Glutamatergic neuron (in vitro differentiated cells): Measurements from ENCODE around the gene TRAK1. TPM values are rescaled to one million over a fixed set of nuclear protein-coding genes. Genes with fewer than 3 reads are reported as not detected.

Experiments used
- DNase-seq: peaks from one replicate; pipeline ENCODE4 v3.0.0; 2022
- H3K27ac Mint-ChIP-seq: one replicate; pipeline ENCODE4 v1.8.0; 2020; ENCODE audit warnings: mild to moderate bottlenecking, mixed read lengths, inconsistent platforms; ENCODE audit not compliant: unreplicated experiment
- H3K27me3 Mint-ChIP-seq: one replicate; pipeline ENCODE4 v1.8.0; 2020; ENCODE audit warnings: mild to moderate bottlenecking, moderate library complexity, mixed read lengths, inconsistent platforms; ENCODE audit not compliant: unreplicated experiment
- H3K36me3 Mint-ChIP-seq: one replicate; pipeline ENCODE4 v1.8.0; 2020; ENCODE audit warnings: mild to moderate bottlenecking, mixed read lengths, inconsistent platforms; ENCODE audit not compliant: unreplicated experiment
- H3K4me1 Mint-ChIP-seq: one replicate; pipeline ENCODE4 v1.8.0; 2020; ENCODE audit warnings: mild to moderate bottlenecking, low read depth, mixed read lengths, inconsistent platforms; ENCODE audit not compliant: unreplicated experiment
- H3K4me3 Mint-ChIP-seq: one replicate; pipeline ENCODE4 v1.8.0; 2020; ENCODE audit warnings: mild to moderate bottlenecking, mixed read lengths, inconsistent platforms; ENCODE audit not compliant: unreplicated experiment
- H3K9me3 Mint-ChIP-seq: one replicate; pipeline ENCODE4 v1.8.0; 2020; ENCODE audit warnings: mild to moderate bottlenecking, moderate library complexity, mixed read lengths, inconsistent platforms; ENCODE audit not compliant: unreplicated experiment
- total RNA-seq: library from RNA; stranded (reverse); fragmentation: NEBNext Ultra II Directional; extraction: Animal tissue kit (Norgen Biotek cat#: 25700); gene quantifications from one replicate; pipeline ENCODE4 v1.2.1, GENCODE V29; 2021; ENCODE audit not compliant: unreplicated experiment
- TF ChIP-seq, protein P1 (sequence below): fragments of 200-600 bp; sonication (generic); IDR thresholded peaks from one replicate; pipeline ENCODE4 v1.5.0; 2021; ENCODE audit not compliant: partially characterized antibody, unreplicated experiment

TRAK1 gene
- total RNA-seq, 1 donor from 2014 or later = 308 TPM

DNA sequence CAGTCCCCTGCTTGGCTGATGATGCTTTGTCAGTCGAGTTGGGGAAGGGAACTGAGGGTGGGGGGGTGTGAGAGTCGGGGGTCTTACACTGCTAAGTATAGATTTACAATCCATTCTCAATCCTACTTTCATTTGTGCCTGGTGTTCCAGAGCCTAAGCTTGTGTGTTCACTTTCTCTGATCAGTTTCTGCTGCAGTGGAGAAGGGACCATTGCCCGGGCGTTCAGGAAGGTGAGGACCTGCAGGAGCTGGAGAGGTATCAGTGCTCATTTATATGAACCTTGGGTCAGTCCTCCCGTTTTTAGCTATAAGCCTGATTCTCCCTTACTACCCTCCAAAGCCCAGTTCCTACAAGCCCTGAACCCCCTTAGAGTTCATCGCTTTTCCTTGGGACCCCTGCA lies 41.0 kb upstream of the TRAK1 start:
- Mint-ChIP-seq H3K27me3 (peaks cover 8% of the 10 kb centered on the region), H3K36me3 (no peaks in the 10 kb centered on the region), H3K4me3 (no peak overlapping the region), H3K27ac (peak overlapping the region; percentile 57), H3K4me1 (peaks cover 69% of the 10 kb centered on the region), H3K9me3 (peaks cover 16% of the 10 kb centered on the region)
- no peak for DNase-seq
- TF ChIP-seq, protein P1, sequence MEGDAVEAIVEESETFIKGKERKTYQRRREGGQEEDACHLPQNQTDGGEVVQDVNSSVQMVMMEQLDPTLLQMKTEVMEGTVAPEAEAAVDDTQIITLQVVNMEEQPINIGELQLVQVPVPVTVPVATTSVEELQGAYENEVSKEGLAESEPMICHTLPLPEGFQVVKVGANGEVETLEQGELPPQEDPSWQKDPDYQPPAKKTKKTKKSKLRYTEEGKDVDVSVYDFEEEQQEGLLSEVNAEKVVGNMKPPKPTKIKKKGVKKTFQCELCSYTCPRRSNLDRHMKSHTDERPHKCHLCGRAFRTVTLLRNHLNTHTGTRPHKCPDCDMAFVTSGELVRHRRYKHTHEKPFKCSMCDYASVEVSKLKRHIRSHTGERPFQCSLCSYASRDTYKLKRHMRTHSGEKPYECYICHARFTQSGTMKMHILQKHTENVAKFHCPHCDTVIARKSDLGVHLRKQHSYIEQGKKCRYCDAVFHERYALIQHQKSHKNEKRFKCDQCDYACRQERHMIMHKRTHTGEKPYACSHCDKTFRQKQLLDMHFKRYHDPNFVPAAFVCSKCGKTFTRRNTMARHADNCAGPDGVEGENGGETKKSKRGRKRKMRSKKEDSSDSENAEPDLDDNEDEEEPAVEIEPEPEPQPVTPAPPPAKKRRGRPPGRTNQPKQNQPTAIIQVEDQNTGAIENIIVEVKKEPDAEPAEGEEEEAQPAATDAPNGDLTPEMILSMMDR = no peak

DNA sequence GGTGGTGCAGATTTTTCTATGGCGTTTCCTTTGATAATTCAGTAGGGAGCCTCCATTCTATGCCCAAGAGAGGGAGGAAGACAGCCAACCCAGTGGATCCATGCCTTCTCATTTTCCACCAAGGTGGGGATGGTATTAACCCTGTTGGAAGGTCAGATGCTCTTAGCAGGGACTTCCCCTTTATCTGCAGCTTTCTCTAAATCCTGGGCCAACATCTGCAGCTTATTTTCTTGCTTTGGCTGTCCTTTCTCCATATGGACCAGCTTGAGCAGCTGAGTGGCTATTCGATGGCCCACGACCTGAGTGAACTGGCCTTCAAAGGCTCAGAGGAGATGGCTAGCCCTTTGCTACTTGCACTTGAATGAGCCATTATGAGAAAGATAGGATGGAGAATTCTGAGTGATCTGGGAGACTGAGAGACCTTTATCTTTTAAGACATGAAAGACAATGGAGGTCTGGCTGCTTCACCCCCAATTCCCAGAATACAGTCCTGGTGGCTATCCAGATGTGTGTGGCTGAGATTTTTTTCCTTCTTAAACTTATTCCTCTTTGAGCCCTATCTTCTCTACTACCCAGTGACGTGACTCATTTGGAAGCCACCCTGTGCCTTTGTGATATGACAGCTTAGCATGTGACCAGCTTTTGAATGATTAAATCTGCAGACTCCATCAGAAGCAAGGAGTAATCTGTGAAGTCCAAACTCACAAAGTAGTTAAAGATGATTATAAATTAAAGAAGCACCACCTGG lies 39.6 kb upstream of the TRAK1 start:
- H3K4me3 Mint-ChIP-seq = peak overlapping the region; percentile 72
- TF ChIP-seq, protein P1 = no peak

GRCh38 chr3:42052132-42052483 lies 39.0 kb upstream of the TRAK1 start:
- TF ChIP-seq, protein P1 = no peak
- H3K4me1 Mint-ChIP-seq = peaks cover 64% of the 10 kb centered on the region
- no peak for DNase-seq
- no peaks in the 10 kb centered on the region for H3K36me3 Mint-ChIP-seq
- peak overlapping the region; percentile 94 for H3K27ac Mint-ChIP-seq
- H3K4me3 Mint-ChIP-seq = peak overlapping the region; percentile 72
- peaks cover 18% of the 10 kb centered on the region for H3K9me3 Mint-ChIP-seq
- H3K27me3 Mint-ChIP-seq = peaks cover 6% of the 10 kb centered on the region

More for the DNA sequence above, 39.6 kb upstream of the TRAK1 start:
- peaks cover 5% of the 10 kb centered on the region for H3K27me3 Mint-ChIP-seq
- no peak for DNase-seq
- no peaks in the 10 kb centered on the region for H3K36me3 Mint-ChIP-seq
- peaks cover 61% of the 10 kb centered on the region for H3K4me1 Mint-ChIP-seq
- peaks cover 17% of the 10 kb centered on the region for H3K9me3 Mint-ChIP-seq
- H3K27ac Mint-ChIP-seq = peak overlapping the region; percentile 94

GRCh38 chr3:42052484-42053351 lies 38.4 kb upstream of the TRAK1 start:
- peaks cover 21% of the 10 kb centered on the region for H3K9me3 Mint-ChIP-seq
- DNase-seq = no peak
- H3K4me1 Mint-ChIP-seq = peaks cover 66% of the 10 kb centered on the region
- TF ChIP-seq, protein P1 = no peak
- H3K4me3 Mint-ChIP-seq = peak overlapping the region; percentile 65
- H3K27me3 Mint-ChIP-seq = peaks cover 12% of the 10 kb centered on the region
- no peaks in the 10 kb centered on the region for H3K36me3 Mint-ChIP-seq
- peak overlapping the region; percentile 94 for H3K27ac Mint-ChIP-seq
